HS-27A (cell line): ENCODE data around the gene F11.
"Not testable (repeated sequence)": the region's sequence is repeated elsewhere in the genome, so short reads cannot be mapped to it uniquely, and the experiment has no call there.

Experiments used
- DNase-seq: peaks from one replicate; pipeline ENCODE4 v3.0.0-alpha.2; 2012; ENCODE audit warnings: low read depth, missing footprints

Gene F11

GRCh38 chr4:186249785-186250754, 15.9 kb upstream of the F11 start:
- no peak for DNase-seq

- no peak for DNase-seq
Observed at GRCh38 chr4:186250760-186251159, 15.2 kb upstream of the F11 start.

- no peak for DNase-seq
Observed at GRCh38 chr4:186255122-186255521, 10.9 kb upstream of the F11 start.

- no peak for DNase-seq
Observed at GRCh38 chr4:186258216-186258811, 7.7 kb upstream of the F11 start.

- no peak for DNase-seq
Observed at GRCh38 chr4:186260117-186260503, 5.9 kb upstream of the F11 start.

- DNase-seq, result no peak
Observed at GRCh38 chr4:186260504-186261448, 5.2 kb upstream of the F11 start.

GRCh38 chr4:186264660-186265059, 1.3 kb upstream of the F11 start:
- no peak for DNase-seq

GRCh38 chr4:186265250-186265649, 739 bp upstream of the F11 start:
- DNase-seq, result not testable (repeated sequence)

- no peak for DNase-seq
Observed at GRCh38 chr4:186266729-186267456, 904 bp downstream of the F11 start.

GRCh38 chr4:186271081-186271678, 5.2 kb downstream of the F11 start:
- DNase-seq, result no peak

GRCh38 chr4:186272699-186273391, 6.9 kb downstream of the F11 start:
- no peak for DNase-seq

GRCh38 chr4:186273392-186273789, 7.4 kb downstream of the F11 start:
- DNase-seq, result not testable (repeated sequence)

- no peak for DNase-seq
Observed at GRCh38 chr4:186283311-186283710, 17.3 kb downstream of the F11 start.

- no peak for DNase-seq
Observed at GRCh38 chr4:186285147-186285546, 19.2 kb downstream of the F11 start.

GRCh38 chr4:186286581-186286980, 20.6 kb downstream of the F11 start:
- DNase-seq, result no peak

- DNase-seq, result no peak
Observed at GRCh38 chr4:186291256-186291890, 25.4 kb downstream of the F11 start.

GRCh38 chr4:186294160-186294559, 28.2 kb downstream of the F11 start:
- DNase-seq, result no peak

GRCh38 chr4:186296481-186296880, 30.5 kb downstream of the F11 start:
- no peak for DNase-seq

- no peak for DNase-seq
Observed at GRCh38 chr4:186297013-186297645, 31.1 kb downstream of the F11 start.
